Esophagus squamous epithelium (tissue), 4 donors: Measurements from ENCODE around the gene ALDOC.

Source experiments
- POLR2A ChIP-seq, 4 donors: fragments of 450-650 bp; IDR thresholded peaks; one replicate each; pipeline ENCODE4 v1.6.1; 2017; ENCODE audit warnings: antibody characterized with exemption in 4 of 4, mild to moderate bottlenecking in 4 of 4, moderate library complexity in 3 of 4
- TF ChIP-seq, protein P1 (sequence below), 6 experiments: fragments of 450-650 bp in 4 of 6; fragments of 200-600 bp in 2 of 6; sonication (generic) in 2 of 6; IDR thresholded peaks; one replicate each; pipeline ENCODE4 v1.5.1; 2016 to 2019; ENCODE audit warnings: antibody characterized with exemption in 6 of 6, mild to moderate bottlenecking in 4 of 6, moderate library complexity in 4 of 6

DNA sequence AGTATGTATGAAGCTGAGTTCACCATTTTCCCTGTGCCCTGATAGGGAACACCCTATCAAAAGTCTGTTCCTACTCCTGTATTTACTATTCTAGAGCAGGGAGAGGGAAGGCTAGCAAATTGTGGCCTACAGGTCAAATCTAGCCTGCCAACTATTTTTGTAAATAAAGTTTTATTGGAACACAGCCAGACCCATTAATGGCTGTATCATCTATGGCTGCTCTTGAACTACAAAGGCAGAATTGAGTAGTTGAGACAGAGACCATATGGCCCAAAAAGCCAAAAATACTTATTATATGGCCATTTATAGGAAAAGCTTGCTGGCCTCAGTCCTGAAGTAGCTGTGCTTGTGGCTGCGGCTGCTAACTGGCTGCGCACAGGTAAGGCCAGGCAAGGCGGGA, 4.3 kb upstream of the ALDOC start:
- no peak for TF ChIP-seq POLR2A (IDR thresholded peaks at IDR 0.05)
- TF ChIP-seq, protein P1, sequence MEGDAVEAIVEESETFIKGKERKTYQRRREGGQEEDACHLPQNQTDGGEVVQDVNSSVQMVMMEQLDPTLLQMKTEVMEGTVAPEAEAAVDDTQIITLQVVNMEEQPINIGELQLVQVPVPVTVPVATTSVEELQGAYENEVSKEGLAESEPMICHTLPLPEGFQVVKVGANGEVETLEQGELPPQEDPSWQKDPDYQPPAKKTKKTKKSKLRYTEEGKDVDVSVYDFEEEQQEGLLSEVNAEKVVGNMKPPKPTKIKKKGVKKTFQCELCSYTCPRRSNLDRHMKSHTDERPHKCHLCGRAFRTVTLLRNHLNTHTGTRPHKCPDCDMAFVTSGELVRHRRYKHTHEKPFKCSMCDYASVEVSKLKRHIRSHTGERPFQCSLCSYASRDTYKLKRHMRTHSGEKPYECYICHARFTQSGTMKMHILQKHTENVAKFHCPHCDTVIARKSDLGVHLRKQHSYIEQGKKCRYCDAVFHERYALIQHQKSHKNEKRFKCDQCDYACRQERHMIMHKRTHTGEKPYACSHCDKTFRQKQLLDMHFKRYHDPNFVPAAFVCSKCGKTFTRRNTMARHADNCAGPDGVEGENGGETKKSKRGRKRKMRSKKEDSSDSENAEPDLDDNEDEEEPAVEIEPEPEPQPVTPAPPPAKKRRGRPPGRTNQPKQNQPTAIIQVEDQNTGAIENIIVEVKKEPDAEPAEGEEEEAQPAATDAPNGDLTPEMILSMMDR (IDR thresholded peaks at IDR 0.05) = no peak
